ENCODE measurements around the gene CMTM2. TPM values are rescaled to one million over a fixed set of nuclear protein-coding genes. Genes with fewer than 3 reads are reported as not detected.

Gene CMTM2
- total and polyA plus RNA-seq, 2 of the 4 experiments (the other 2 are of a cell fraction) = not detected

DNA sequence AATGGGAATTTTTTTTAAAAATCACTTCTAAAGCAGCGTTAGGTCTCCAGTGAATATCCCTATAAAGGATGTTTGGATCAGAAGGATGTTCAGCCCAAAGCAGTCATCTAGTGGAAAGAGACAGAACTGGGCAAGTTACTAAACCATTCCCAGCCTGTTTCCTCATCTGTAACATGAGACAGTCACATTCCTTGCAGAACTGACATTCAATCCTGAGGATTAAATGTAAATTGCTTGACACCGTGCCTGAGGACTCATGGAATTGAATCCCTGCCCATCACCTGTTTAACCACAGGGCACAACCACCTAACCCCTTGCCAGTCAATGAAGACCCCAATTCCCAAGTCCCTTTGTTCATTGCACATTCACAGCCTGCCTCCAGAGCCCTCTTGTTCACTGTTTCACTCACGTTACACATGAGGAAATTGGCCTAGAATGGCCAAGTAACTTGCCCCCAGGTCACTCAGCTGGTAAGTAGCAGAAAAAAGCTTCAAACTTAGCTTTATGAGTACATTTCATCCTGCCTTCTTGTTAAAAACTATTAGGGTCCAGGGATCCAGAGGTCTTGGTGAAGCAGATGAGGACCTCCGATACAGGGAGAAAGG, 1.4 kb downstream of the CMTM2 start:
- POLR2A ChIA-PET (ENCODE audit: unreplicated experiment) = interaction anchor here (1.6 kb wide), 1 partner anchor 29 kb away, joined by 8 read pairs; the partner anchor contains the start of gene CKLF
- in situ Hi-C loops (cut with MboI; ENCODE audit: low sequenced_read_pairs) = no loop called here

More for the DNA sequence above, 1.4 kb downstream of the CMTM2 start:
- TF ChIP-seq RAD21 (IDR thresholded peaks at IDR 0.05; ENCODE audit: low read length) (peak; percentile 42), CEBPB (IDR thresholded peaks at IDR 0.05; ENCODE audit: low read depth, low read length) (peak; percentile 83), SMC3 (IDR thresholded peaks at IDR 0.05; ENCODE audit: low read depth, low read length) (peak; percentile 17; the same call in 1 of the 2 replicates)
- TF ChIP-seq, protein P1, sequence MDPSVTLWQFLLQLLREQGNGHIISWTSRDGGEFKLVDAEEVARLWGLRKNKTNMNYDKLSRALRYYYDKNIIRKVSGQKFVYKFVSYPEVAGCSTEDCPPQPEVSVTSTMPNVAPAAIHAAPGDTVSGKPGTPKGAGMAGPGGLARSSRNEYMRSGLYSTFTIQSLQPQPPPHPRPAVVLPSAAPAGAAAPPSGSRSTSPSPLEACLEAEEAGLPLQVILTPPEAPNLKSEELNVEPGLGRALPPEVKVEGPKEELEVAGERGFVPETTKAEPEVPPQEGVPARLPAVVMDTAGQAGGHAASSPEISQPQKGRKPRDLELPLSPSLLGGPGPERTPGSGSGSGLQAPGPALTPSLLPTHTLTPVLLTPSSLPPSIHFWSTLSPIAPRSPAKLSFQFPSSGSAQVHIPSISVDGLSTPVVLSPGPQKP (IDR thresholded peaks at IDR 0.05; ENCODE audit: borderline replicate concordance, low read depth, low read length) = no peak
- TF ChIP-seq, protein P2, sequence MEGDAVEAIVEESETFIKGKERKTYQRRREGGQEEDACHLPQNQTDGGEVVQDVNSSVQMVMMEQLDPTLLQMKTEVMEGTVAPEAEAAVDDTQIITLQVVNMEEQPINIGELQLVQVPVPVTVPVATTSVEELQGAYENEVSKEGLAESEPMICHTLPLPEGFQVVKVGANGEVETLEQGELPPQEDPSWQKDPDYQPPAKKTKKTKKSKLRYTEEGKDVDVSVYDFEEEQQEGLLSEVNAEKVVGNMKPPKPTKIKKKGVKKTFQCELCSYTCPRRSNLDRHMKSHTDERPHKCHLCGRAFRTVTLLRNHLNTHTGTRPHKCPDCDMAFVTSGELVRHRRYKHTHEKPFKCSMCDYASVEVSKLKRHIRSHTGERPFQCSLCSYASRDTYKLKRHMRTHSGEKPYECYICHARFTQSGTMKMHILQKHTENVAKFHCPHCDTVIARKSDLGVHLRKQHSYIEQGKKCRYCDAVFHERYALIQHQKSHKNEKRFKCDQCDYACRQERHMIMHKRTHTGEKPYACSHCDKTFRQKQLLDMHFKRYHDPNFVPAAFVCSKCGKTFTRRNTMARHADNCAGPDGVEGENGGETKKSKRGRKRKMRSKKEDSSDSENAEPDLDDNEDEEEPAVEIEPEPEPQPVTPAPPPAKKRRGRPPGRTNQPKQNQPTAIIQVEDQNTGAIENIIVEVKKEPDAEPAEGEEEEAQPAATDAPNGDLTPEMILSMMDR (conservative IDR thresholded peaks at IDR 0.05; ENCODE audit: low read depth, low read length) = peak; percentile 47
- Histone ChIP-seq H4K20me1 (ENCODE audit: insufficient read depth, low read length) (no peaks in the 10 kb centered on the region; the same call in 1 of the 2 replicates), H2BK120ac (ENCODE audit: low read depth, low read length) (no peak overlapping the region), H3K18ac (ENCODE audit: low read depth, low read length) (no peak overlapping the region), H3K4me2 (ENCODE audit: low read depth, low read length) (peak overlapping the region; percentile 9; the same call in 1 of the 2 replicates), H4K91ac (ENCODE audit: insufficient read depth, low read depth, low read length) (no peak overlapping the region), H4K8ac (ENCODE audit: low read depth in 2 of 2, low read length in 2 of 2) (peak overlapping the region in 1 of 2 experiments; percentile 25; a peak in 1 of 4 replicates), H4K5ac (ENCODE audit: low read depth, low read length) (no peak overlapping the region), H2AK9ac (replicated peaks; ENCODE audit: low read depth, low read length, poor library complexity) (peak overlapping the region; percentile 11), H3K9ac (ENCODE audit: low read depth, low read length) (no peak overlapping the region), H3K79me1 (ENCODE audit: low read depth in 1 of 2, low read length in 2 of 2) (no peaks in the 10 kb centered on the region), H3K36me3 (ENCODE audit: control insufficient read depth, insufficient read depth, low read length) (no peaks in the 10 kb centered on the region), H3K27me3 (ENCODE audit: control insufficient read depth, insufficient read depth, low read length) (peaks cover 16% of the 10 kb centered on the region), H3K27ac (ENCODE audit: insufficient read depth, low read length) (no peak overlapping the region), H3K14ac (replicated peaks; ENCODE audit: low read depth, low read length) (0 out of 2 replicates have a peak overlapping the region, but pooled peaks have one; percentile 4), H3K4me1 (ENCODE audit: control insufficient read depth, insufficient read depth, low read length) (peaks cover 17% of the 10 kb centered on the region), H3K9me3 (ENCODE audit: control insufficient read depth, insufficient read depth, low read length) (no peaks in the 10 kb centered on the region), H2AK5ac (ENCODE audit: low read depth, low read length) (peak overlapping the region; percentile 26; the same call in 1 of the 2 replicates), H3K4me3 (ENCODE audit: insufficient read depth, low read depth, low read length) (no peak overlapping the region), H2BK5ac (ENCODE audit: low read depth, low read length, poor library complexity, severe bottlenecking) (no peak overlapping the region), H3K56ac (ENCODE audit: extremely low read depth, insufficient read depth, low read length) (no peak overlapping the region), H3K4ac (ENCODE audit: low read depth, low read length) (peak overlapping the region; percentile 8; the same call in 1 of the 2 replicates), H2BK15ac (ENCODE audit: low read depth, low read length) (peak overlapping the region; percentile 35; the same call in 1 of the 3 replicates), H3K9me1 (ENCODE audit: insufficient read depth, low read length) (no peaks in the 10 kb centered on the region; the same call in 1 of the 2 replicates), H2AFZ (replicated peaks; ENCODE audit: low read length, poor library complexity) (peak overlapping the region; percentile 15), H3K23ac (ENCODE audit: low read depth, low read length) (no peak overlapping the region), H2BK20ac (ENCODE audit: low read depth, low read length) (peak overlapping the region; percentile 41; the same call in 1 of the 2 replicates)
- intact Hi-C loops (cut with micrococcal nuclease) = no loop called here
- peak; percentile 87 for DNase-seq
- CTCF ChIA-PET = interaction anchor here (1.3 kb wide), 1 partner anchor 11 kb away, joined by 6 read pairs; no protein-coding TSS in a partner anchor
- WGBS, 2 experiments (ENCODE audit: extremely low coverage in 2 of 2, insufficient read length in 1 of 2) = no CpG with 5 or more reads among the region's 4 CpGs
- peak; percentile 95 for ATAC-seq (ENCODE audit: low read depth)
- no TSS peak for BruUV-seq (replicated peaks)
- dilution Hi-C loops (cut with HindIII; ENCODE audit: low sequenced_read_pairs, unreplicated experiment) = no loop called here
